HG02870 (cell line): Measurements from ENCODE around the gene PTPRN2.

ENCODE experiments used
- ATAC-seq: cut with Tn5 transposase; IDR thresholded peaks from one replicate; pipeline ENCODE4 v1.9.1; 2021; ENCODE audit warnings: mild to moderate bottlenecking, moderate library complexity; ENCODE audit not compliant: unreplicated experiment

PTPRN2 gene

GRCh38 chr7:158111906-158112570 is 475.6 kb downstream of the PTPRN2 start:
- ATAC-seq = no peak

- ATAC-seq = no peak
These were observed 476.4 kb downstream of the PTPRN2 start for GRCh38 chr7:158111049-158111751.

DNA sequence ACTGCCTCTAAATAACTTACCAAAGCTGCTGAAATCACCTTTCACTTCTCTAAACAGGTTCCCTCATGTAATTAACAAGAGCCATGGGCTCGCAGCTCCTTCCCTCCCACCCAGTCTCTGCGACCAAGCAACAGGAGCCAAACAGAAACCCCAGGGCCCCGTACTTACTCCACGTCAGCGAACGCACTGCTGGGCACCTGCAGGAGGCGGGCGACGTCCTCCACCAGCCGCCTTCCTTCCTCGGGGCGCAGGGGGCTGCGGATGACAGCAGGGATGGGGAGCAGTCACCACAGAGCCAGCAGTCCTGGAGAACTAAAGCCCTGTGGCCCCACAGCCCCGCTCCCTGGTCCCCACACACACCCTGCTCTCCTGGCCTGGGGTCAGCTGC is 477.0 kb downstream of the PTPRN2 start:
- no peak for ATAC-seq

GRCh38 chr7:158110034-158110590 is 477.5 kb downstream of the PTPRN2 start:
- no peak for ATAC-seq

DNA sequence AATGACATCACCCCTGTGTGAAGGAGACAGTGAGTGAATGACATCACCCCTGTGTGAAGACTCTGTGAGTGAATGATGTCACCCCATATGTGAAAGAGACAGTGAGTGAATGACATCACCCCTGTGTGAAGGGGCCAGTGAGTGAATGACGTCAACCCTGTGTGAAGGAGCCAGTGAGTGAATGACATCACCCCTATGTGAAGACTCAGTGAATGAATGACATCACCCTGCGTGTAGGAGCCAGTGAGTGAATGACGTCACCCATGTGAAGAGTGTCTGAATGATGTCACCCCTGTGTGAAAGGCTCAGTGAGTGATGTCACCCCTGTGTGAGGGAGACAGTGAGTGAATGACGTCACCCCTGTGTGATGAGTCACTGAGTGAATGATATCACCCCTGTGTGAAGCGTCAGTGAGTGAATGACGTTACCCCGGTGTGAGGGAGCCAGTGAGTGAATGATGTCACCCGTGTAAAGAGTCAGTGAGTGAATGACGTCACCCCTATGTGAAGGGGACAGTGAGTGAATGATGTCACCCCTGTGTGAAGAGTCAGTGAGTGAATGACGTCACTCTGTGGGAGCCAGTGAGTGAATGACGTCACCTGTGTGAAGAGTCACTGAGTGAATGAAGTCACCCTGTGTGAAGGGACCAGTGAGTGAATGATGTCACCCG is 478.1 kb downstream of the PTPRN2 start:
- ATAC-seq = no peak

GRCh38 chr7:158108646-158109293 is 478.9 kb downstream of the PTPRN2 start:
- no peak for ATAC-seq

DNA sequence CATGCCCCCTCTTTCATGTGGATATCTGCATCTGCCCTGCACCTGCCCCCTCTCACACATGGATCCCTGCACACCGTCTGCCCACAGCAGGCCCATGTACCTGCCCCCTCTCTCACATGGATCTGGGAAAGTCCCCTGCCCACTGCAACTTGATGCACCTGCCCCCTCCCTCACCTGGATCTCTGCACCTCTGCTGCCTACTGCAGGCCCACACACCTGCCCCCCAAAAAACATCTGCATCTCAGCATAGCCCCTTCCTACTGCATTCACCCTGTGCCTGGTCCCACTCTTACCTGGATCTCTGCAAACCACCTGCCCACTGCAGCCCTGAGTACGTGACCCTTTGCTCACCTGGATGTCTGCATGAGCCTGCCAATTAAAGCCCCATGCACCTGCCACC is 479.8 kb downstream of the PTPRN2 start:
- no peak for ATAC-seq

DNA sequence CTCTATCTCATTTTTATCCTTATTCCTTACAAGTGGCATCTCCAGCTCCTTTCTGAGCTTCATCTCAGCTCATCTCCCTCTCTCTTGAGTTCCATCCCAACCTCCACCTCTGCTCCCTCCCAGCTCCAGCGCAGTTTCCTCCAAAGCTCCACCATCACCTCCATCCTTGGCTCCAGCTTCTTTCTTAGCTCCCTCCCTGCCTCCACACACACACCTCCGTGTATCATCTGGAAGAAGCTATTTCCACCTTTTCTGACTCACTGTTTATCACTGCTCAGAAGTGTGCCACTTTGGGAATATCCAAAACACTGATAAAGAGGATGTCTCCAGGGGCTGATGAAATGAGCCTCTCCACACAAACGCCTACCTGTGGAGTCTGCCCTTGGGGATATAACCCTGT is 481.4 kb downstream of the PTPRN2 start:
- no peak for ATAC-seq

DNA sequence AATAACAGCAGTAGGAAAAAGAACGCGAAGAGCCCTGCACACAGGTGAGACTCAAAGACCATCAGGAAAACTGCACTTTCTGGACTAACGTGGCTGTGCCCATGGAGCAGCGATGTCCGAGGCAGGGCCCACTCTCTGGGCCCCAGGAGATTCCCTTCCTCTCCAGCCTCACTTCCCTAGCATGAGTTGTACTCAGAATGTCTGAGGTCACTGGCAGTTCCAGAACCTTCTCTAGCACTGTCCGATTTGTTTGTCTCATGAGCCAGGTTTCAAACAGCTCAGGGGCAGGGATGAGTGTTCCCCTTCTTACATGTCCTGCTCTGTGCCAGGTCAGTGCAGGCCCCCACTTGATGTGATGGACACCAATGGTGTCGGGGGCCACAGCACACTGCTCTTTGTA is 484.2 kb downstream of the PTPRN2 start:
- ATAC-seq = no peak

GRCh38 chr7:158102897-158103296 is 484.7 kb downstream of the PTPRN2 start:
- ATAC-seq = no peak

GRCh38 chr7:158101821-158102450 is 485.7 kb downstream of the PTPRN2 start:
- ATAC-seq = no peak

GRCh38 chr7:158098125-158099030 is 489.2 kb downstream of the PTPRN2 start:
- no peak for ATAC-seq

GRCh38 chr7:158097453-158098124 is 490.0 kb downstream of the PTPRN2 start:
- no peak for ATAC-seq

GRCh38 chr7:158097106-158097452 is 490.5 kb downstream of the PTPRN2 start:
- no peak for ATAC-seq

DNA sequence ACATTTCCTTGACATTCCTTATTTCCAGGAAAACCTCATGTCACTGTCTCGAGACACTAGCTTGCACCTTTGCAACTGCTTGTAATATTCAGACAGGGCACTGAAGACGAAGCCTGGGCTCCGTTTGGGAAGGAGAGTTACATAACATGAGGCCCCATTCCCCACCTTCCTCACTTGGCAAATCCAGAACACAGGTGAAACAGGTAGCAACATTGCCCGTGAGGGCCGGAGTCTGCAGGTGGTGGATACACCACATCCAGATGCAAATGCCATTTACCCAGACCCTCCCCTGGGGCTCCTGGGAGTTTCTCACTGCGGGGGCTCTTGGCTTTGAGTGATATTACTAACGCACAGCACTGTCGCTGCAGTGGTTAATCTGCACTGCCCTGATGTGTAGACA is 491.0 kb downstream of the PTPRN2 start:
- ATAC-seq = no peak

DNA sequence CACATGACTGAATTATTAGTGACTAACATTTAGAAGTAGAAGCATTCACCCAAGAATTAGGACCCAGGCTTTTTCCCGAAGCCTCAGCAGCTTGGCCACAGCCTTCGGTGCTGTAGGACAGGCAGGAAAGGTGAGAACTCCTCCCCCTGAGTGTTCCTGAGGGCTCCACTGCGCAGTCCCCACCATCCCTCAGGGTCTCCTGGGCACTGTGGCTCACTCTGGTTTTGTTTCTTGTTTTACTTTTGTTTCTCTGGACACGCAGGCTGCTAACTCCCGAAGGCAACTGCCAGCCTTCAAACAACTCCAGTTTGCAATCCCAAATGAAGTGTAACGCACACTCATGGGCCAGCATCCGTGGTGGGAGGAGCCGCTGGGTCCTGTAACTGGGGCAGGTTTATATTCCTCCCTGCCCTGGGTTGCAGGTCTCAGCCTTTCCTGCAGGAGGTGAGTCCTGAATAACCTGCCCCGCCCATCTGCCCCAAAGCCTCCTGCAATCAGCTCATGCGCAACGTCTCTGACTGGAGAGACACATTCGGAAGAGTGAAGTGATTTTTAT is 492.9 kb downstream of the PTPRN2 start:
- ATAC-seq = no peak

- no peak for ATAC-seq
These were observed 493.6 kb downstream of the PTPRN2 start for GRCh38 chr7:158094046-158094445.

- ATAC-seq = no peak
These were observed 494.3 kb downstream of the PTPRN2 start for GRCh38 chr7:158093156-158093796.

DNA sequence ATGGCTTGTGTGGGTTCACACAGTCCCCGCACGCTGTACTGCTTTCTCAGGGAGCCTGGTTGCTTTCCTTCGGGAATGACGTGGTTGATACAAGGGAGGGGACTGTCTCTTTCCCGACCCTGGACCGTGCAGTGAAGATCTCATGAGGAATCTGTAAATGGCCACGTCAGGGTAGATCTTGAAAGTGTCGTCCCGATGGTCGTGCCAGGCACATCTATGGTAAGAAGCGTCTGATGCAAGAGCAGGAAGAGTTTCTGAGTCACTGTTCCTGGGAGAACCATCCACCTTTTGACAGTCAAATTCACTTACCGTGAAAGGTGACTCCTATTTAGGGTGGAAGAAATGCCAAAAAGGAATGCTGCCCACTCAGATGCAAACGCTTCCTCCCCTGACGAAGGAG is 500.4 kb downstream of the PTPRN2 start:
- ATAC-seq = no peak
